ENCODE measurements around the gene CZIB. TPM values are rescaled to one million over a fixed set of nuclear protein-coding genes. Genes with fewer than 3 reads are reported as not detected.
A peak's percentile ranks its signal among the peaks of the same experiment; 100 is the strongest.

The CZIB gene
- total RNA-seq, 1 experiment from 2014 or later, result 67.0 TPM

DNA sequence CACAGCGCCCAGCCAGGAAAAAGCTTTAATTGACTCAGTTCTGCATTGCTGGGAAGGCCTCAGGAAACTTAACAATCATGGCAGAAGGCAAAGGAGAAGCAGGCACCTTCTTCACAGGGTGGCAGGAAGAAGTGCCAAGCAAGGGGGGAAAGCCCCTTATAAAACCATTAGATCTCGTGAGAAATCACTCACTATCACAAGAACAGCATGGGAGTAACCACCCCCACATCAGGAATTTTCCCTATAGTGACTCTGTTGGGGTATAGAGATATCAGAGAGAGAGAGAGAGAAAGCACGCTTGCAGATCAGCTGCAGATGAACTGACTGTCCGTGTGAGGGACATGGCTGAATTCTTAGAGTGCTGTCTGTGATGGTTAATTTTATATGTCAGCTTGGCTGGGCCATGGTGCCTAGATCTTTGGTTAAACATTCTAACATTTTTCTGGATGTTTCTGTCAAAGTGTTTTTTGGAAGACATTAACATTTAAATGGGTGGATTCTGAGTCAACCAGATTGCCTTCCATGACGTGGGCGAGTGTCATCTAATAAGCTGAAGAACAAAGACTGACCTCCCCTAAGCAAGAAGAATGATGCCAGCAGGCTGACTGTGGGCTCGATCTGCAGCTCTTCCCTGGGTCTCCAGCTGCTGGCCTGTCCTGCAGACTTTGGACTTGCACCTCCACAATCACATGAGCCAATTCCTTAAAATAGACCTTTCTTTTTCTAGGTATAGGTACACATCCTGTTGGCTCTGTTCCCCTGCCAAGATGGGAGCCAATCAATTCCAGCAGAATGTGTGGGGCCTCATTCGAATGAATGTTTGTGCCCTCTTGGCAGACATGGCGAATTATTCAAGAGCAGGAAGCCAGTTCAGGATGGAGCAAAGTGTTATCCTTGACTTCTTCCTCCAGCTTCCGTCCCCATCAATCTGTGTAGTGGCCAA is 45.2 kb downstream of the CZIB start:
- Histone ChIP-seq H3K9me3 (ENCODE audit: control insufficient read depth, low read depth, low read length) (no peaks in the 10 kb centered on the region), H4K5ac (ENCODE audit: insufficient read length, low read depth, low read length) (no peak overlapping the region), H3K14ac (ENCODE audit: insufficient read depth, low read length) (no peak overlapping the region), H3K56ac (ENCODE audit: insufficient read length, low read depth, low read length) (no peak overlapping the region), H3K9ac (ENCODE audit: extremely low read depth, insufficient read length, low read length) (no peak overlapping the region), H2BK120ac (ENCODE audit: low read depth, low read length, poor library complexity, severe bottlenecking) (no peak overlapping the region), H3K79me1 (ENCODE audit: insufficient read depth, low read depth, low read length, poor library complexity, severe bottlenecking) (no peaks in the 10 kb centered on the region), H3K23me2 (ENCODE audit: insufficient read length, low read depth, low read length, poor library complexity, severe bottlenecking) (no peaks in the 10 kb centered on the region), H2BK20ac (ENCODE audit: low read depth, low read length, poor library complexity, severe bottlenecking) (no peak overlapping the region), H2BK12ac (ENCODE audit: insufficient read length, low read depth, low read length) (no peak overlapping the region), H3K18ac (ENCODE audit: insufficient read length, low read depth, low read length) (no peak overlapping the region), H2AK5ac (ENCODE audit: insufficient read length, low read length) (no peak overlapping the region), H2BK5ac (ENCODE audit: insufficient read length, low read length) (no peak overlapping the region), H2AFZ (ENCODE audit: low read length) (no peak overlapping the region), H3K27me3 (ENCODE audit: insufficient read depth, low read length) (no peaks in the 10 kb centered on the region), H4K91ac (ENCODE audit: insufficient read length, low read depth, low read length) (no peak overlapping the region), H3K4me2 (ENCODE audit: insufficient read depth, insufficient read length, low read length) (no peak overlapping the region), H3T11ph (ENCODE audit: low read length) (no peak overlapping the region), H4K20me1 (ENCODE audit: control insufficient read depth, insufficient read depth, insufficient read length) (no peaks in the 10 kb centered on the region), H3K23ac (ENCODE audit: insufficient read length, low read depth, low read length) (no peak overlapping the region), H3K79me2 (ENCODE audit: insufficient read depth, low read length) (no peaks in the 10 kb centered on the region), H3K4me1 (ENCODE audit: insufficient read depth, low read length) (peaks cover 5% of the 10 kb centered on the region; the same call in 1 of the 2 replicates), H4K8ac (replicated peaks; ENCODE audit: insufficient read length, low read depth, low read length) (no peak overlapping the region), H3K27ac (ENCODE audit: insufficient read length, low read depth, low read length) (no peak overlapping the region), H3K4ac (ENCODE audit: low read depth, low read length) (no peak overlapping the region), H2BK15ac (ENCODE audit: low read depth, low read length) (no peak overlapping the region)
- Mint-ChIP-seq H3K27me3 (ENCODE audit: low read depth) (peaks cover 14% of the 10 kb centered on the region), H3K4me3 (no peak overlapping the region), H3K27ac (peak overlapping the region in 1 of 3 experiments; percentile 16; a peak in 1 of 7 replicates), H3K36me3 (ENCODE audit: insufficient read depth in 1 of 3, low read depth in 3 of 3) (no peaks in the 10 kb centered on the region), H3K9me3 (peaks cover 0 to 3% of the 10 kb centered on the region in 2 experiments; a peak in 1 of 5 replicates), H3K4me1 (peaks cover 35 to 43% of the 10 kb centered on the region in 2 experiments)
- TF ChIP-seq, protein P1, sequence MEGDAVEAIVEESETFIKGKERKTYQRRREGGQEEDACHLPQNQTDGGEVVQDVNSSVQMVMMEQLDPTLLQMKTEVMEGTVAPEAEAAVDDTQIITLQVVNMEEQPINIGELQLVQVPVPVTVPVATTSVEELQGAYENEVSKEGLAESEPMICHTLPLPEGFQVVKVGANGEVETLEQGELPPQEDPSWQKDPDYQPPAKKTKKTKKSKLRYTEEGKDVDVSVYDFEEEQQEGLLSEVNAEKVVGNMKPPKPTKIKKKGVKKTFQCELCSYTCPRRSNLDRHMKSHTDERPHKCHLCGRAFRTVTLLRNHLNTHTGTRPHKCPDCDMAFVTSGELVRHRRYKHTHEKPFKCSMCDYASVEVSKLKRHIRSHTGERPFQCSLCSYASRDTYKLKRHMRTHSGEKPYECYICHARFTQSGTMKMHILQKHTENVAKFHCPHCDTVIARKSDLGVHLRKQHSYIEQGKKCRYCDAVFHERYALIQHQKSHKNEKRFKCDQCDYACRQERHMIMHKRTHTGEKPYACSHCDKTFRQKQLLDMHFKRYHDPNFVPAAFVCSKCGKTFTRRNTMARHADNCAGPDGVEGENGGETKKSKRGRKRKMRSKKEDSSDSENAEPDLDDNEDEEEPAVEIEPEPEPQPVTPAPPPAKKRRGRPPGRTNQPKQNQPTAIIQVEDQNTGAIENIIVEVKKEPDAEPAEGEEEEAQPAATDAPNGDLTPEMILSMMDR (conservative IDR thresholded peaks at IDR 0.05), result no peak
- no peak for DNase-seq
- WGBS (ENCODE audit: extremely low coverage, insufficient read length, low lambda C conversion rate), result no CpG with 5 or more reads among the region's 10 CpGs
